Measurements from ENCODE around the gene ZNF8. TPM values are rescaled to one million over a fixed set of nuclear protein-coding genes. Genes with fewer than 3 reads are reported as not detected.
A peak's percentile ranks its signal among the peaks of the same experiment; 100 is the strongest.

Gene ZNF8
- total and polyA plus RNA-seq, 10 of the 15 experiments (the other 5 are each of a cell fraction or from before 2014, with no cell fraction given) = 0.46 to 5.4 (median 2.6) TPM

- no peak for ATAC-seq
- no peak for FAIRE-seq
- TF ChIP-seq ZNF384 (IDR thresholded peaks at IDR 0.05; ENCODE audit: borderline replicate concordance, low read depth, low read length) (no peak), KDM1A (IDR thresholded peaks at IDR 0.05; ENCODE audit: borderline replicate concordance) (no peak), E4F1 (IDR thresholded peaks at IDR 0.05; ENCODE audit: borderline replicate concordance, partially characterized antibody) (no peak), ASH2L (IDR thresholded peaks at IDR 0.05; ENCODE audit: borderline replicate concordance, low read depth) (no peak), ETV6 (conservative IDR thresholded peaks at IDR 0.05 in 1 of 2, IDR thresholded peaks at IDR 0.05 in 1 of 2; ENCODE audit: borderline replicate concordance in 1 of 2, low read depth in 1 of 2) (no peak), ATF7 (IDR thresholded peaks at IDR 0.05; ENCODE audit: low read depth) (no peak), SIX5 (IDR thresholded peaks at IDR 0.05; ENCODE audit: low read depth, low read length, severe bottlenecking) (no peak), NR2C1 (IDR thresholded peaks at IDR 0.05) (no peak), TCF3 (IDR thresholded peaks at IDR 0.05; ENCODE audit: borderline replicate concordance, insufficient read depth, low read depth, low read length) (no peak)
- WGBS (ENCODE audit: insufficient coverage, insufficient replicate concordance, low lambda C conversion rate, missing lambda C conversion rate) = 84% methylated on average over 6 of the region's 6 CpGs
- Histone ChIP-seq H2AFZ (ENCODE audit: control insufficient read depth, low read depth, low read length) (no peak overlapping the region), H3K79me2 (ENCODE audit: control insufficient read depth, insufficient read depth, low read length) (peaks cover 21% of the 10 kb centered on the region), H4K20me1 (ENCODE audit: control insufficient read depth, insufficient read depth) (no peaks in the 10 kb centered on the region), H3K9ac (ENCODE audit: control insufficient read depth, insufficient read depth, low read length) (no peak overlapping the region), H3K4me3 (peak overlapping the region; percentile 74), H3K27me3 (replicated peaks in 1 of 2; ENCODE audit: control insufficient read depth in 2 of 2, insufficient read depth in 2 of 2, low read length in 1 of 2) (no peaks in the 10 kb centered on the region), H3K36me3 (ENCODE audit: control insufficient read depth in 2 of 2, insufficient read depth in 2 of 2, low read length in 1 of 2) (no peaks in the 10 kb centered on the region), H3K4me1 (ENCODE audit: control insufficient read depth, insufficient read depth, low read length) (peaks cover 5% of the 10 kb centered on the region), H3K9me3 (replicated peaks; ENCODE audit: control insufficient read depth, insufficient read depth, low read length) (no peaks in the 10 kb centered on the region), H3K27ac (ENCODE audit: control insufficient read depth, insufficient read depth) (no peak overlapping the region; the same call in 1 of the 2 replicates), H3K4me2 (ENCODE audit: control insufficient read depth, insufficient read depth) (peak overlapping the region; percentile 70)
- CTCF ChIA-PET = interaction anchor here (0.6 kb wide), 1 partner anchor 481 kb away, joined by 3 read pairs; no protein-coding TSS in a partner anchor
- SMC1A ChIA-PET (ENCODE audit: uncharacterized antibody, unreplicated experiment) = interaction anchor here (1.0 kb wide), 2 partner anchors 143 to 194 kb away, joined by 3 read pairs; partner anchors contain the start of gene ZBTB45
- RAD21 ChIA-PET (ENCODE audit: unreplicated experiment) = interaction anchor here (1.6 to 1.7 kb wide), 2 partner anchors 19 to 38 kb away, joined by 6 read pairs; partner anchors contain the start of gene ZNF497
- TSS peak; percentile 45 for BruUV-seq (replicated peaks)
- POLR2A ChIA-PET = interaction anchor here (1.7 kb wide), 1 partner anchor 9 kb away, joined by 4 read pairs; no protein-coding TSS in a partner anchor
- in situ Hi-C loops (cut with MboI) = no loop called here
- intact Hi-C loops (cut with micrococcal nuclease; ENCODE audit: unreplicated experiment) = loop anchor here (2.0 to 5.0 kb wide), 4 partner anchors 21 to 192 kb away; partner anchors contain the start of genes ERVK3-1, ZBTB45, ZNF324 and ZNF837
- DNase-seq (ENCODE audit: low read depth, low spot score) = no peak
Measured at GRCh38 chr19:58325311-58326022, 46.7 kb downstream of the ZNF8 start.

Measured in GM12878 (cell line).